K562 (cell line): Measurements from ENCODE around the gene LCP2. TPM values are rescaled to one million over a fixed set of nuclear protein-coding genes. Genes with fewer than 3 reads are reported as not detected.

Source experiments
- ATAC-seq: fragments of 200-7000 bp; cut with Tn5 transposase; 3 replicates; pipeline ENCODE4 v1.9.1; 2020; ENCODE audit warnings: moderate library complexity
- BruUV-seq: library from RNA; stranded (reverse); fragments of 400-500 nt; replicated peaks from 2 replicates; lab custom pipeline; 2021; lab: Mats Ljungman, UMichigan
- CTCF ChIA-PET: fragments of 300-600 bp; formaldehyde crosslinking; extraction: SDS; loops from one replicate; lab custom pipeline; 2021; ENCODE audit warnings: low intra/inter-chr PET ratio; lab: Yijun Ruan, JAX
- POLR2A ChIA-PET: fragments of 300-600, 350-650 bp; sonication (Branson Sonifier 250); formaldehyde crosslinking; extraction: SDS; loops from one replicate; lab custom pipeline; 2021; ENCODE audit warnings: antibody characterized with exemption, inconsistent platforms; lab: Yijun Ruan, JAX
- DNase-seq, 4 experiments: peaks; one replicate each; pipeline versions ENCODE4 v3.0.0 to v3.0.0-alpha.2; 2011 to 2018; ENCODE audit warnings: low spot score in 3 of 4, mixed read lengths in 3 of 4; ENCODE audit errors: extremely low read depth in 1 of 4
- FAIRE-seq: peaks from 2 replicates; lab custom pipeline; 2011; peaks lifted over from hg19 to GRCh38; lab: Jason Lieb, UNC
- H2AFZ ChIP-seq: 2 replicates; pipeline ENCODE4 v1.6.0; 2011; ENCODE audit warnings: low read depth, low read length, control low read depth, inconsistent platforms
- H3K27ac ChIP-seq: fragments of 200-600 bp; 3 replicates; pipeline ENCODE4 v1.8.0; 2011; ENCODE audit warnings: low read depth, mild to moderate bottlenecking, control low read depth, inconsistent platforms, low read length, moderate library complexity, mixed read lengths; ENCODE audit errors: extremely low read depth
- H3K27me3 ChIP-seq, 2 experiments: fragments of 300-600 bp in 1 of 2; 2 replicates in 1 of 2; 3 replicates in 1 of 2; pipeline versions ENCODE4 v1.6.0 to v1.8.0; 2011; ENCODE audit warnings: inconsistent platforms in 2 of 2, low read length in 2 of 2, mild to moderate bottlenecking in 1 of 2, mixed read lengths in 1 of 2, moderate library complexity in 1 of 2; ENCODE audit not compliant: control insufficient read depth in 2 of 2, insufficient read depth in 2 of 2
- H3K36me3 ChIP-seq: fragments of 300-600 bp; 3 replicates; pipeline ENCODE4 v1.8.0; 2011; ENCODE audit warnings: mild to moderate bottlenecking, low read length, inconsistent platforms; ENCODE audit not compliant: control insufficient read depth, insufficient read depth
- H3K4me1 ChIP-seq, 2 experiments: fragments of 200-600 bp in 1 of 2; replicated peaks in 1 of 2; 2 replicates in 1 of 2; 3 replicates in 1 of 2; pipeline versions ENCODE4 v1.5.1 to v1.8.0; 2011; ENCODE audit warnings: inconsistent platforms in 2 of 2, low read length in 2 of 2, mild to moderate bottlenecking in 1 of 2, mixed read lengths in 1 of 2, moderate library complexity in 1 of 2; ENCODE audit not compliant: control insufficient read depth in 2 of 2, insufficient read depth in 2 of 2
- H3K4me2 ChIP-seq: 2 replicates; pipeline ENCODE4 v1.6.1; 2011; ENCODE audit warnings: low read length, control low read depth, inconsistent platforms, mixed read lengths; ENCODE audit not compliant: insufficient read depth
- H3K4me3 ChIP-seq: fragments of 200-600 bp; sonication (generic), shearing (Covaris generic); 2 replicates; pipeline ENCODE4 v1.5.1; 2016; ENCODE audit warnings: control low read depth, inconsistent platforms
- H3K79me2 ChIP-seq: fragments of 200-600 bp; 3 replicates; pipeline ENCODE4 v1.8.0; 2011; ENCODE audit warnings: low read length, inconsistent platforms; ENCODE audit not compliant: control insufficient read depth, insufficient read depth
- H3K9ac ChIP-seq, 2 experiments: 2 replicates each; pipeline versions ENCODE4 v1.6.0 to v1.6.1; 2011; ENCODE audit warnings: low read depth in 2 of 2, low read length in 2 of 2, control low read depth in 1 of 2, inconsistent platforms in 1 of 2, mild to moderate bottlenecking in 1 of 2, mixed read lengths in 1 of 2; ENCODE audit not compliant: insufficient read depth in 1 of 2
- H3K9me1 ChIP-seq: one replicate; pipeline ENCODE4 v1.6.0; 2011; ENCODE audit warnings: inconsistent platforms, mild to moderate bottlenecking, low read length, moderate library complexity; ENCODE audit not compliant: control insufficient read depth, insufficient read depth
- H3K9me3 ChIP-seq: replicated peaks from 2 replicates; pipeline ENCODE4 v1.5.1; 2011; ENCODE audit warnings: low read depth, low read length, inconsistent platforms; ENCODE audit not compliant: control insufficient read depth, insufficient read depth
- H4K20me1 ChIP-seq: replicated peaks from 2 replicates; pipeline ENCODE4 v1.6.1; 2011; ENCODE audit warnings: low read length, inconsistent platforms, mixed read lengths; ENCODE audit not compliant: control insufficient read depth, insufficient read depth
- MCM7 ChIP-seq, 2 experiments: fragments of 450-650 bp; IDR thresholded peaks; 2 replicates each; pipeline ENCODE4 v1.6.1; 2016 to 2018
- ZBTB11 ChIP-seq, 3 experiments: fragments of 200-800 bp in 1 of 3; fragments of 250-450 bp in 1 of 3; fragments of 450-650 bp in 1 of 3; sonication (Bioruptor Pico) in 1 of 3; sonication (Bioruptor generic) in 1 of 3; formaldehyde crosslinking in 1 of 3; IDR thresholded peaks; 2 replicates each; pipeline versions ENCODE4 v1.6.1 to v1.8.0; 2016 to 2022; ENCODE audit warnings: mild to moderate bottlenecking in 2 of 3, missing genetic modification characterization in 2 of 3, missing compliant biosample characterization in 1 of 3, moderate library complexity in 1 of 3
- ZBTB33 ChIP-seq: sonication (generic); formaldehyde crosslinking; IDR thresholded peaks from 2 replicates; pipeline ENCODE4 v1.8.1; 2023; ENCODE audit warnings: mild to moderate bottlenecking, missing genetic modification reagents
- WGBS: fragments of 100-300 bp; shearing (Covaris generic); methylation state at CpG from one replicate; pipeline ENCODE4 v1.1.6; 2016; ENCODE audit warnings: low coverage, mixed read lengths; ENCODE audit not compliant: insufficient coverage; ENCODE audit errors: missing lambda C conversion rate; 5-methylcytosine and 5-hydroxymethylcytosine counted together
- in situ Hi-C: fragments of 300-500 bp; cut with MboI; formaldehyde crosslinking; loops from 4 replicates; pipeline ENCODE4 v1.15.0; 2018; ENCODE audit warnings: inconsistent platforms, mixed read lengths
- intact Hi-C: fragments of 100-400 bp; cut with micrococcal nuclease; formaldehyde crosslinking; loops from 2 replicates; pipeline ENCODE4 v1.14.2; 2022
- polyA plus RNA-seq, 8 experiments: library from polyadenylated mRNA; depleted of rRNA in 4 of 8; stranded (reverse) in 5 of 8; unstranded in 3 of 8; fragments of >200 nt; fragmentation: Nextera tagmentation in 2 of 8; fragmentation: Illumina TruSeq in 1 of 8; extraction: Ambion mirVana in 2 of 8; extraction: Trizol in 1 of 8; gene quantifications; 2 replicates each; pipeline versions ENCODE4 v1.2.1 to v1.2.3, GENCODE V29; 2011 to 2014; ENCODE audit warnings: inconsistent platforms in 1 of 8, missing spikeins in 1 of 8
- total RNA-seq, 7 experiments: library from RNA; depleted of rRNA in 6 of 7; stranded (reverse); fragments of >200 nt in 6 of 7; fragmentation: Illumina TruSeq in 2 of 7; extraction: Trizol in 2 of 7; gene quantifications; 2 replicates each; pipeline versions ENCODE4 v1.2.1 to v1.2.3, GENCODE V29; 2011 to 2021; ENCODE audit warnings: low replicate concordance in 1 of 7

LCP2 gene
- total and polyA plus RNA-seq, 9 of the 15 experiments (the other 6 are each of a cell fraction or from before 2014, with no cell fraction given): 4.0 to 31.3 (median 14.6) TPM

- TF ChIP-seq ZBTB33 (CRISPR knock-in tag): peak; percentile 36; the same call in 1 of the 2 replicates
- TF ChIP-seq MCM7 (IDR thresholded peaks at IDR 0.05): no peak
- TF ChIP-seq ZBTB11 (CRISPR knock-in tag; IDR thresholded peaks at IDR 0.05): no peak
- H2AFZ ChIP-seq: no peak overlapping the region
- POLR2A ChIA-PET: no interaction called here
- intact Hi-C loops: no loop called here
- in situ Hi-C loops: no loop called here
- FAIRE-seq (no peak), DNase-seq (no peak), ATAC-seq (no peak)
- no peak overlapping the region for H3K4me2 ChIP-seq
- H3K4me3 ChIP-seq: no peak overlapping the region
- no peaks in the 10 kb centered on the region for H3K9me1 ChIP-seq
- CTCF ChIA-PET: no interaction called here
- H3K4me1 ChIP-seq: peaks cover 7 to 22% of the 10 kb centered on the region in 2 experiments; a peak in 4 of 5 replicates
- H4K20me1 ChIP-seq: no peaks in the 10 kb centered on the region
- WGBS: 54% methylated on average over 15 of the region's 15 CpGs
- no peak overlapping the region for H3K9ac ChIP-seq
- peaks cover 9% of the 10 kb centered on the region; the same call in 2 of the 3 replicates for H3K36me3 ChIP-seq
- no peaks in the 10 kb centered on the region for H3K9me3 ChIP-seq
- H3K27me3 ChIP-seq: peaks cover 0 to 4% of the 10 kb centered on the region in 2 experiments; a peak in 1 of 5 replicates
- no peaks in the 10 kb centered on the region for H3K79me2 ChIP-seq
- no peak overlapping the region for H3K27ac ChIP-seq
- no TSS peak for BruUV-seq
These were observed 27.1 kb downstream of the LCP2 start for GRCh38 chr5:170270293-170271069.
